PC-3 (cell line): ENCODE results near the gene VWA3B. TPM values are rescaled to one million over a fixed set of nuclear protein-coding genes. Genes with fewer than 3 reads are reported as not detected.

Experiments
- ATAC-seq: fragments of 200-7000 bp; cut with Tn5 transposase; 2 replicates; pipeline ENCODE4 v1.9.1; 2020; ENCODE audit warnings: mild to moderate bottlenecking, moderate library complexity
- BruUV-seq: library from RNA; stranded (reverse); fragments of 400-500 nt; replicated peaks from 2 replicates; lab custom pipeline; 2021; lab: Mats Ljungman, UMichigan
- CTCF ChIA-PET: fragments of 300-600 bp; sonication (Branson Sonifier 250); formaldehyde crosslinking; loops from one replicate; lab custom pipeline; 2022; ENCODE audit warnings: antibody characterized with exemption; lab: Charles Lee
- POLR2A ChIA-PET: fragments of 300-600 bp; sonication (Branson Sonifier 250); formaldehyde crosslinking; loops from one replicate; lab custom pipeline; 2022; ENCODE audit warnings: antibody characterized with exemption; ENCODE audit not compliant: unreplicated experiment; lab: Charles Lee
- DNase-seq: peaks from one replicate; pipeline ENCODE4 v3.0.0-alpha.2; 2015
- H2AFZ ChIP-seq: fragments of 300-600 bp; sonication (generic); 2 replicates; pipeline ENCODE4 v1.6.0; 2016; ENCODE audit warnings: antibody characterized with exemption, low read length
- H3F3A ChIP-seq: fragments of 300-600 bp; sonication (generic); one replicate; pipeline ENCODE4 v1.6.0; 2017; ENCODE audit warnings: antibody characterized with exemption, low read length, control low read depth, mild to moderate bottlenecking; ENCODE audit not compliant: unreplicated experiment
- H3K27ac ChIP-seq: fragments of 300-600 bp; sonication (generic); 2 replicates; pipeline ENCODE4 v1.5.1; 2016; ENCODE audit warnings: mild to moderate bottlenecking, low read length
- H3K27me3 ChIP-seq: fragments of 300-600 bp; sonication (generic); 2 replicates; pipeline ENCODE4 v1.6.1; 2016; ENCODE audit warnings: low read length, mixed read lengths
- H3K36me3 ChIP-seq: fragments of 300-600 bp; sonication (generic); 2 replicates; pipeline ENCODE4 v1.6.1; 2016; ENCODE audit warnings: low read depth, mixed run types, low read length, mixed read lengths
- H3K4me1 ChIP-seq: fragments of 300-600 bp; sonication (generic); 2 replicates; pipeline ENCODE4 v1.5.1; 2016; ENCODE audit warnings: low read length; ENCODE audit not compliant: insufficient read depth
- H3K4me2 ChIP-seq: fragments of 300-600 bp; sonication (generic); 2 replicates; pipeline ENCODE4 v1.6.0; 2016; ENCODE audit warnings: low read length
- H3K4me3 ChIP-seq: fragments of 300-600 bp; sonication (generic); 2 replicates; pipeline ENCODE4 v1.5.1; 2016; ENCODE audit warnings: mild to moderate bottlenecking, low read length, mixed read lengths
- H3K79me2 ChIP-seq: fragments of 300-600 bp; sonication (generic); 2 replicates; pipeline ENCODE4 v1.6.1; 2017; ENCODE audit warnings: low read length, mixed read lengths
- H3K9ac ChIP-seq: fragments of 300-600 bp; sonication (generic); 2 replicates; pipeline ENCODE4 v1.6.0; 2016; ENCODE audit warnings: mild to moderate bottlenecking, low read length
- H3K9me2 ChIP-seq: fragments of 300-600 bp; sonication (generic); replicated peaks from 2 replicates; pipeline ENCODE4 v1.6.1; 2016; ENCODE audit warnings: mixed run types, low read length, mixed read lengths
- H3K9me3 ChIP-seq: fragments of 300-600 bp; sonication (generic); 2 replicates; pipeline ENCODE4 v1.6.1; 2016; ENCODE audit warnings: low read length, mixed read lengths
- H4K20me1 ChIP-seq: fragments of 300-600 bp; sonication (generic); 2 replicates; pipeline ENCODE4 v1.6.1; 2016; ENCODE audit warnings: low read length, mixed read lengths
- CTCF ChIP-seq: fragments of 300-600 bp; sonication (generic); conservative IDR thresholded peaks from 2 replicates; pipeline ENCODE4 v1.5.1; 2017; ENCODE audit warnings: antibody characterized with exemption, low read depth, mild to moderate bottlenecking, low read length
- EZH2 ChIP-seq: fragments of 300-600 bp; sonication (generic); IDR thresholded peaks from one replicate; pipeline ENCODE4 v1.6.1; 2017; ENCODE audit warnings: antibody characterized with exemption, mild to moderate bottlenecking, low read length; ENCODE audit not compliant: unreplicated experiment
- EZH2phosphoT487 ChIP-seq: fragments of 300-600 bp; sonication (generic); IDR thresholded peaks from 2 replicates; pipeline ENCODE4 v1.6.1; 2018; ENCODE audit warnings: mild to moderate bottlenecking, antibody characterized with exemption, low read length, borderline replicate concordance
- intact Hi-C: fragments of 100-400 bp; cut with micrococcal nuclease; formaldehyde crosslinking; loops from 2 replicates; pipeline ENCODE4 v1.9.0; 2023
- total RNA-seq: library from RNA; depleted of rRNA; stranded (reverse); fragments of >200 nt; gene quantifications from 2 replicates; pipeline ENCODE4 v1.2.3, GENCODE V29; 2014

The VWA3B gene
- total RNA-seq, 1 experiment from 2014 or later, result not detected

- no peak overlapping the region for H3K27ac ChIP-seq
- no peaks in the 10 kb centered on the region for H3K9me2 ChIP-seq
- no peaks in the 10 kb centered on the region for H3K79me2 ChIP-seq
- no peak for TF ChIP-seq EZH2phosphoT487
- TF ChIP-seq EZH2, result no peak
- no peak for TF ChIP-seq CTCF
- H3K4me3 ChIP-seq, result no peak overlapping the region
- no TSS peak for BruUV-seq
- H3K27me3 ChIP-seq, result no peaks in the 10 kb centered on the region
- POLR2A ChIA-PET, result no interaction called here
- H3K4me2 ChIP-seq, result no peak overlapping the region
- intact Hi-C loops, result no loop called here
- H3K9ac ChIP-seq, result no peak overlapping the region
- no peaks in the 10 kb centered on the region for H3F3A ChIP-seq
- CTCF ChIA-PET, result no interaction called here
- H2AFZ ChIP-seq, result no peak overlapping the region
- DNase-seq (no peak), ATAC-seq (no peak)
- no peaks in the 10 kb centered on the region for H3K9me3 ChIP-seq
- H4K20me1 ChIP-seq, result no peaks in the 10 kb centered on the region
- H3K36me3 ChIP-seq, result no peaks in the 10 kb centered on the region
- H3K4me1 ChIP-seq, result no peaks in the 10 kb centered on the region
These were observed 15.9 kb downstream of the VWA3B start for GRCh38 chr2:98102878-98103277.

- ChIA-PET POLR2A (no interaction called here), CTCF (no interaction called here)
- H3K4me2 ChIP-seq, result no peak overlapping the region
- H4K20me1 ChIP-seq, result no peaks in the 10 kb centered on the region
- no peaks in the 10 kb centered on the region for H3K79me2 ChIP-seq
- H3K9me3 ChIP-seq, result no peaks in the 10 kb centered on the region
- H3K4me3 ChIP-seq, result no peak overlapping the region
- no peak for DNase-seq
- no peak overlapping the region for H2AFZ ChIP-seq
- BruUV-seq, result no TSS peak
- H3K4me1 ChIP-seq, result no peaks in the 10 kb centered on the region
- H3K9me2 ChIP-seq, result no peaks in the 10 kb centered on the region
- TF ChIP-seq EZH2 (no peak), CTCF (no peak), EZH2phosphoT487 (no peak)
- no peaks in the 10 kb centered on the region for H3F3A ChIP-seq
- no peak for ATAC-seq
- intact Hi-C loops, result no loop called here
- H3K27ac ChIP-seq, result no peak overlapping the region
- no peaks in the 10 kb centered on the region for H3K36me3 ChIP-seq
- no peak overlapping the region for H3K9ac ChIP-seq
- H3K27me3 ChIP-seq, result no peaks in the 10 kb centered on the region
These were observed 21.1 kb downstream of the VWA3B start for GRCh38 chr2:98108110-98108509.

- intact Hi-C loops, result no loop called here
- H3K4me3 ChIP-seq, result no peak overlapping the region
These were observed 23.8 kb downstream of the VWA3B start for GRCh38 chr2:98110741-98111140.

More at GRCh38 chr2:98110741-98111140, 23.8 kb downstream of the VWA3B start:
- H3F3A ChIP-seq, result no peaks in the 10 kb centered on the region
- no TSS peak for BruUV-seq
- no peak for TF ChIP-seq CTCF
- TF ChIP-seq EZH2phosphoT487, result no peak
- no peak for TF ChIP-seq EZH2
- H2AFZ ChIP-seq, result no peak overlapping the region
- ChIA-PET POLR2A (no interaction called here), CTCF (no interaction called here)
- no peak overlapping the region for H3K4me2 ChIP-seq
- H4K20me1 ChIP-seq, result no peaks in the 10 kb centered on the region
- no peak overlapping the region for H3K9ac ChIP-seq
- H3K9me3 ChIP-seq, result no peaks in the 10 kb centered on the region
- H3K27ac ChIP-seq, result no peak overlapping the region
- H3K9me2 ChIP-seq, result no peaks in the 10 kb centered on the region
- DNase-seq (no peak), ATAC-seq (no peak)
- no peaks in the 10 kb centered on the region for H3K27me3 ChIP-seq
- no peaks in the 10 kb centered on the region for H3K4me1 ChIP-seq
- H3K79me2 ChIP-seq, result no peaks in the 10 kb centered on the region
- no peaks in the 10 kb centered on the region for H3K36me3 ChIP-seq
